Measurements from ENCODE around the gene RDH11. TPM values are rescaled to one million over a fixed set of nuclear protein-coding genes. Genes with fewer than 3 reads are reported as not detected.
"Not testable (repeated sequence)": the region's sequence is repeated elsewhere in the genome, so short reads cannot be mapped to it uniquely, and the experiment has no call there.

The RDH11 gene
- total RNA-seq, 1 experiment from 2014 or later: 45.1 TPM

GRCh38 chr14:67710209-67710608, 14.6 kb upstream of the RDH11 start:
- Histone ChIP-seq H3K4me1 (ENCODE audit: control insufficient read depth, insufficient read depth, low read length) (no peaks in the 10 kb centered on the region), H3K27ac (ENCODE audit: low read length) (no peak overlapping the region), H3K27me3 (ENCODE audit: control insufficient read depth, insufficient read depth, low read length) (no peaks in the 10 kb centered on the region), H3K36me3 (ENCODE audit: control insufficient read depth, insufficient read depth, low read length) (no peaks in the 10 kb centered on the region), H3K9me3 (ENCODE audit: control insufficient read depth, insufficient read depth, low read depth, low read length) (no peaks in the 10 kb centered on the region; the same call in 1 of the 2 replicates), H3K4me3 (ENCODE audit: low read depth in 2 of 2, low read length in 2 of 2) (no peak overlapping the region)
- BruUV-seq (replicated peaks): no TSS peak
- ChIA-PET CTCF (no interaction called here), POLR2A (no interaction called here)
- DNase-seq (ENCODE audit: low read depth, low spot score): no peak
- TF ChIP-seq REST (IDR thresholded peaks at IDR 0.05; ENCODE audit: insufficient read depth in 1 of 2, low read depth in 2 of 2, low read length in 1 of 2): no peak
- TF ChIP-seq POLR2AphosphoS5 (IDR thresholded peaks at IDR 0.05; ENCODE audit: low read depth, low read length): no peak
- TF ChIP-seq TCF7L2 (IDR thresholded peaks at IDR 0.05; ENCODE audit: low read depth, low read length): no peak
- TF ChIP-seq SIN3A (IDR thresholded peaks at IDR 0.05; ENCODE audit: borderline replicate concordance, insufficient read depth, low read depth, low read length): no peak
- TF ChIP-seq CTCF (IDR thresholded peaks at IDR 0.05): no peak
- in situ Hi-C loops (cut with HindIII; ENCODE audit: low pct_unique_long_range_greater_than_20kb, low sequenced_read_pairs) (no loop called here), intact Hi-C loops (cut with micrococcal nuclease; ENCODE audit: unreplicated experiment) (no loop called here)
- no peak for ATAC-seq

- BruUV-seq (replicated peaks); CTCF ChIA-PET: not testable (repeated sequence)
- intact Hi-C loops (cut with micrococcal nuclease; ENCODE audit: unreplicated experiment): loop anchor here (10.0 kb wide), 1 partner anchor 95 kb away; the partner anchor contains the start of gene ARG2
Observed at GRCh38 chr14:67709796-67710195, 14.2 kb upstream of the RDH11 start.

GRCh38 chr14:67709346-67709745, 13.8 kb upstream of the RDH11 start:
- H3K9me3 ChIP-seq (ENCODE audit: control insufficient read depth, insufficient read depth, low read depth, low read length); H3K4me3 ChIP-seq (ENCODE audit: low read depth in 2 of 2, low read length in 2 of 2); H3K36me3 ChIP-seq (ENCODE audit: control insufficient read depth, insufficient read depth, low read length); BruUV-seq (replicated peaks); H3K4me1 ChIP-seq (ENCODE audit: control insufficient read depth, insufficient read depth, low read length); POLR2A ChIA-PET; CTCF ChIA-PET; H3K27me3 ChIP-seq (ENCODE audit: control insufficient read depth, insufficient read depth, low read length); H3K27ac ChIP-seq (ENCODE audit: low read length); in situ Hi-C loops (cut with HindIII; ENCODE audit: low pct_unique_long_range_greater_than_20kb, low sequenced_read_pairs); DNase-seq (ENCODE audit: low read depth, low spot score); ATAC-seq: not testable (repeated sequence)
- intact Hi-C loops (cut with micrococcal nuclease; ENCODE audit: unreplicated experiment): loop anchor here (10.0 kb wide), 1 partner anchor 95 kb away; the partner anchor contains the start of gene ARG2

More at GRCh38 chr14:67709796-67710195, 14.2 kb upstream of the RDH11 start:
- in situ Hi-C loops (cut with HindIII; ENCODE audit: low pct_unique_long_range_greater_than_20kb, low sequenced_read_pairs); H3K27me3 ChIP-seq (ENCODE audit: control insufficient read depth, insufficient read depth, low read length); H3K4me3 ChIP-seq (ENCODE audit: low read depth in 2 of 2, low read length in 2 of 2); H3K36me3 ChIP-seq (ENCODE audit: control insufficient read depth, insufficient read depth, low read length); DNase-seq (ENCODE audit: low read depth, low spot score); H3K9me3 ChIP-seq (ENCODE audit: control insufficient read depth, insufficient read depth, low read depth, low read length); POLR2A ChIA-PET; H3K4me1 ChIP-seq (ENCODE audit: control insufficient read depth, insufficient read depth, low read length); ATAC-seq; H3K27ac ChIP-seq (ENCODE audit: low read length): not testable (repeated sequence)
